HCT116 (cell line): ENCODE results near the gene ITGA11.

Experiments
- ATF3 ChIP-seq: IDR thresholded peaks from 2 replicates; pipeline ENCODE4 v1.6.1; 2012
- CBX3 ChIP-seq: IDR thresholded peaks from 2 replicates; pipeline ENCODE4 v1.6.1; 2012; ENCODE audit warnings: low read depth
- CEBPB ChIP-seq: IDR thresholded peaks from 2 replicates; pipeline ENCODE4 v1.6.1; 2012; ENCODE audit warnings: low read depth
- CTCF ChIP-seq, 3 experiments: fragments of 200-600 bp in 1 of 3; sonication (generic) in 1 of 3; IDR thresholded peaks in 2 of 3; conservative IDR thresholded peaks in 1 of 3; 2 replicates each; pipeline ENCODE4 v1.5.1; 2012 to 2017; ENCODE audit warnings: low read depth in 2 of 3, low read length in 2 of 3, antibody characterized with exemption in 1 of 3, borderline replicate concordance in 1 of 3, control low read depth in 1 of 3, mild to moderate bottlenecking in 1 of 3, mixed read lengths in 1 of 3, mixed run types in 1 of 3, moderate library complexity in 1 of 3; ENCODE audit not compliant: insufficient read depth in 1 of 3
- EZH2 ChIP-seq: fragments of 200-600 bp; sonication (generic); IDR thresholded peaks from 2 replicates; pipeline ENCODE4 v1.6.1; 2017; ENCODE audit warnings: antibody characterized with exemption, mixed run types
- EZH2phosphoT487 ChIP-seq: fragments of 200-600 bp; IDR thresholded peaks from 2 replicates; pipeline ENCODE4 v1.6.1; 2018; ENCODE audit warnings: antibody characterized with exemption, borderline replicate concordance
- FOSL1 ChIP-seq: IDR thresholded peaks from 2 replicates; pipeline ENCODE4 v1.6.1; 2012; ENCODE audit warnings: low read depth
- POLR2A ChIP-seq: IDR thresholded peaks from 2 replicates; pipeline ENCODE4 v1.7.0; 2011; ENCODE audit warnings: borderline replicate concordance; ENCODE audit not compliant: insufficient read depth, insufficient read length; ENCODE audit errors: extremely low read depth
- RAD21 ChIP-seq: IDR thresholded peaks from 2 replicates; pipeline ENCODE4 v1.6.1; 2012; ENCODE audit warnings: low read depth, mild to moderate bottlenecking
- SIN3A ChIP-seq: IDR thresholded peaks from 2 replicates; pipeline ENCODE4 v1.6.1; 2012; ENCODE audit warnings: low read depth
- SP1 ChIP-seq: IDR thresholded peaks from 2 replicates; pipeline ENCODE4 v1.6.1; 2012; ENCODE audit warnings: low read depth
- SRF ChIP-seq: IDR thresholded peaks from 2 replicates; pipeline ENCODE4 v1.6.1; 2012; ENCODE audit warnings: low read depth
- TCF7L2 ChIP-seq: IDR thresholded peaks from 2 replicates; pipeline ENCODE4 v1.7.0; 2011; ENCODE audit warnings: borderline replicate concordance, inconsistent platforms; ENCODE audit not compliant: insufficient read depth, insufficient read length; ENCODE audit errors: extremely low read depth
- ZFX ChIP-seq: fragments of 450-650 bp; IDR thresholded peaks from 2 replicates; pipeline ENCODE4 v1.6.1; 2017

- TF ChIP-seq FOSL1 (no peak), CTCF (IDR thresholded peaks at IDR 0.05 in 2 of 3, conservative IDR thresholded peaks at IDR 0.05 in 1 of 3; ENCODE audit: borderline replicate concordance in 1 of 3, insufficient read depth in 1 of 3, low read depth in 2 of 3, low read length in 2 of 3) (no peak), CEBPB (no peak), ATF3 (no peak), RAD21 (no peak), SP1 (no peak), POLR2A (no peak), EZH2 (no peak), CBX3 (no peak), SRF (no peak), EZH2phosphoT487 (no peak), SIN3A (no peak), TCF7L2 (no peak), ZFX (no peak)
Observed at GRCh38 chr15:68440136-68440535, 8.2 kb upstream of the ITGA11 start.
